Small intestine (tissue), 7 donors: ENCODE results near the gene CBX2. TPM values are rescaled to one million over a fixed set of nuclear protein-coding genes. Genes with fewer than 3 reads are reported as not detected.
A peak's percentile ranks its signal among the peaks of the same experiment; 100 is the strongest.

Source experiments
- DNase-seq, 2 donors: peaks; one replicate each; pipeline versions ENCODE4 v3.0.0 to v3.0.0-alpha.2; 2013
- FAIRE-seq: peaks from 2 replicates; lab custom pipeline; 2012; peaks lifted over from hg19 to GRCh38; lab: Jason Lieb, UNC
- H3K27ac ChIP-seq, 3 donors: one replicate each; pipeline ENCODE4 v1.5.1; 2013; ENCODE audit warnings: low read length in 2 of 3, mild to moderate bottlenecking in 2 of 3, control low read depth in 1 of 3, inconsistent platforms in 1 of 3, low read depth in 1 of 3, moderate library complexity in 1 of 3
- H3K27me3 ChIP-seq, 3 donors: one replicate each; pipeline ENCODE4 v1.6.1; 2013; ENCODE audit warnings: low read length in 3 of 3, inconsistent platforms in 1 of 3; ENCODE audit not compliant: control insufficient read depth in 3 of 3, insufficient read depth in 3 of 3
- H3K36me3 ChIP-seq, 3 donors: one replicate each; pipeline ENCODE4 v1.6.1; 2013; ENCODE audit warnings: low read length in 3 of 3, inconsistent platforms in 1 of 3, low read depth in 1 of 3, mild to moderate bottlenecking in 1 of 3, moderate library complexity in 1 of 3; ENCODE audit not compliant: control insufficient read depth in 3 of 3, insufficient read depth in 2 of 3
- H3K4me1 ChIP-seq, 3 donors: one replicate each; pipeline ENCODE4 v1.6.1; 2013; ENCODE audit warnings: low read length in 2 of 3, inconsistent platforms in 1 of 3, low read depth in 1 of 3, mild to moderate bottlenecking in 1 of 3, moderate library complexity in 1 of 3; ENCODE audit not compliant: control insufficient read depth in 3 of 3, insufficient read depth in 2 of 3
- H3K4me3 ChIP-seq, 3 donors: one replicate each; pipeline ENCODE4 v1.5.1; 2013; ENCODE audit warnings: low read length in 3 of 3, control low read depth in 1 of 3, inconsistent platforms in 1 of 3, low read depth in 1 of 3, mild to moderate bottlenecking in 1 of 3, moderate library complexity in 1 of 3
- H3K9me3 ChIP-seq, 2 donors: one replicate each; pipeline ENCODE4 v1.6.1; 2013; ENCODE audit warnings: low read depth in 1 of 2, low read length in 1 of 2; ENCODE audit not compliant: control insufficient read depth in 2 of 2, insufficient read depth in 1 of 2
- WGBS, 3 donors: extraction: QIAGEN DNeasy Blood & Tissue Kit; methylation state at CpG; one replicate each; pipeline ENCODE4 v1.1.7; 2013; 5-methylcytosine and 5-hydroxymethylcytosine counted together
- polyA plus RNA-seq, 4 donors: library from polyadenylated mRNA; stranded (reverse) in 3 of 4; unstranded in 1 of 4; fragments of 200-250 nt in 3 of 4; fragments of 120-200 nt in 1 of 4; gene quantifications; one replicate each; pipeline versions ENCODE4 v1.2.1 to v1.2.3, GENCODE V29; 2013
- donor health status: healthy with polysubstance abuse.
- donor health status: control.
- donor health status: control.
- donor health status: Bipolar disorder and iron deficiency.
- donor health status: healthy.

CBX2 gene
- polyA plus RNA-seq, 4 donors = 0.22 to 12.0 (median 2.1) TPM

GRCh38 chr17:79810130-79811010 is 32.4 kb downstream of the CBX2 start:
- Histone ChIP-seq H3K36me3 (no peaks in the 10 kb centered on the region), H3K4me1 (peaks cover 0 to 46% (median 0%) of the 10 kb centered on the region in 3 donors), H3K4me3 (peak overlapping the region in 1 of 3 donors; percentile 31), H3K9me3 (peaks cover 0 to 2% of the 10 kb centered on the region in 2 donors), H3K27ac (no peak overlapping the region), H3K27me3 (peaks cover 0 to 91% (median 61%) of the 10 kb centered on the region in 3 donors)
- no peak for FAIRE-seq
- peak; percentile 80 to 88 for DNase-seq
- 0 to 1% (median 1%) methylated on average over 53 to 79 of the region's 79 CpGs for WGBS, 3 donors

- peaks cover 0 to 90% (median 61%) of the 10 kb centered on the region in 3 donors for H3K27me3 ChIP-seq
- peaks cover 0 to 46% (median 0%) of the 10 kb centered on the region in 3 donors for H3K4me1 ChIP-seq
- peaks cover 0 to 2% of the 10 kb centered on the region in 2 donors for H3K9me3 ChIP-seq
- H3K27ac ChIP-seq = no peak overlapping the region
- DNase-seq = peak in 1 of 2 donors; percentile 64
- no peak overlapping the region for H3K4me3 ChIP-seq
- no peaks in the 10 kb centered on the region for H3K36me3 ChIP-seq
- no peak for FAIRE-seq
- 1 to 3% (median 1%) methylated on average over 45 to 66 of the region's 66 CpGs for WGBS, 3 donors
These were observed 33.3 kb downstream of the CBX2 start for GRCh38 chr17:79811011-79811867.

GRCh38 chr17:79811868-79812352 is 34.0 kb downstream of the CBX2 start:
- Histone ChIP-seq H3K36me3 (no peaks in the 10 kb centered on the region), H3K27ac (no peak overlapping the region), H3K27me3 (peaks cover 0 to 90% (median 61%) of the 10 kb centered on the region in 3 donors), H3K4me1 (peaks cover 0 to 46% (median 0%) of the 10 kb centered on the region in 3 donors), H3K9me3 (peaks cover 0 to 2% of the 10 kb centered on the region in 2 donors), H3K4me3 (no peak overlapping the region)
- no peak for DNase-seq
- 3 to 4% (median 3%) methylated on average over 20 of the region's 20 CpGs for WGBS, 3 donors
- FAIRE-seq = no peak

GRCh38 chr17:79812353-79813258 is 34.7 kb downstream of the CBX2 start:
- Histone ChIP-seq H3K9me3 (peaks cover 0 to 2% of the 10 kb centered on the region in 2 donors), H3K36me3 (no peaks in the 10 kb centered on the region), H3K27me3 (peaks cover 4 to 90% (median 56%) of the 10 kb centered on the region in 3 donors), H3K4me1 (peaks cover 0 to 46% (median 0%) of the 10 kb centered on the region in 3 donors), H3K27ac (no peak overlapping the region), H3K4me3 (peak overlapping the region; percentile 23 to 50 (median 25))
- DNase-seq (peak in 1 of 2 donors; percentile 62), FAIRE-seq (no peak)
- WGBS, 3 donors = 3 to 5% (median 3%) methylated on average over 50 to 72 of the region's 72 CpGs

- FAIRE-seq (no peak), DNase-seq (peak in 1 of 2 donors; percentile 38)
- peak overlapping the region in 2 of 3 donors; percentile 23 to 50 for H3K4me3 ChIP-seq
- H3K36me3 ChIP-seq = no peaks in the 10 kb centered on the region
- H3K9me3 ChIP-seq = peaks cover 0 to 2% of the 10 kb centered on the region in 2 donors
- 1 to 4% (median 2%) methylated on average over 14 to 89 of the region's 89 CpGs for WGBS, 3 donors
- no peak overlapping the region for H3K27ac ChIP-seq
- H3K4me1 ChIP-seq = peaks cover 0 to 46% (median 0%) of the 10 kb centered on the region in 3 donors
- H3K27me3 ChIP-seq = peaks cover 6 to 90% (median 47%) of the 10 kb centered on the region in 3 donors
These were observed 35.6 kb downstream of the CBX2 start for GRCh38 chr17:79813297-79814126.

GRCh38 chr17:79814127-79814973 is 36.4 kb downstream of the CBX2 start:
- Histone ChIP-seq H3K36me3 (no peaks in the 10 kb centered on the region), H3K4me1 (peaks cover 0 to 41% (median 0%) of the 10 kb centered on the region in 3 donors), H3K27ac (no peak overlapping the region), H3K4me3 (peak overlapping the region in 1 of 3 donors; percentile 12), H3K9me3 (peaks cover 0 to 2% of the 10 kb centered on the region in 2 donors), H3K27me3 (peaks cover 6 to 89% (median 42%) of the 10 kb centered on the region in 3 donors)
- WGBS, 3 donors = 3 to 10% (median 6%) methylated on average over 35 to 43 of the region's 43 CpGs
- peak in 1 of 2 donors; percentile 55 for DNase-seq
- no peak for FAIRE-seq
